ENCODE results near the gene OTX2.

DNA sequence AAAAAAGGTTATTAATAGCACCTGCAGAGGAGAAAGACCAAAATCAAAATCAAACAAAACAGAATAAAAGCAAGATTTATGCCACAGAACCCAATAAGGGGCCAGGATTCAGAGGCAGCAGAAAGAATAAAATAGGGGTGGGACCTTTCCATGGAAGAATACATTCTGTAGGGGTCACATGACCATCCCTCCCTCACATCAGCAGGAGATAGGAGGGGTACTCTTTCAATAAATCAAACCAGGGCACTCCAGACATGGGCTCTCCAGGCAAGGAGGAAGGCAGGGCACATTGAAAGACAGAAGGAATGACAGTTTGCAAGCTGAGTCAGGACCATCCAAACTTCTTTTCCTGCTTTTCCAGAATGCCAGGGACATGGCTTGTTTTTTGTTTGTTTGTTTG is 39.8 kb downstream of the OTX2 start:
- TF ChIP-seq, protein P1, sequence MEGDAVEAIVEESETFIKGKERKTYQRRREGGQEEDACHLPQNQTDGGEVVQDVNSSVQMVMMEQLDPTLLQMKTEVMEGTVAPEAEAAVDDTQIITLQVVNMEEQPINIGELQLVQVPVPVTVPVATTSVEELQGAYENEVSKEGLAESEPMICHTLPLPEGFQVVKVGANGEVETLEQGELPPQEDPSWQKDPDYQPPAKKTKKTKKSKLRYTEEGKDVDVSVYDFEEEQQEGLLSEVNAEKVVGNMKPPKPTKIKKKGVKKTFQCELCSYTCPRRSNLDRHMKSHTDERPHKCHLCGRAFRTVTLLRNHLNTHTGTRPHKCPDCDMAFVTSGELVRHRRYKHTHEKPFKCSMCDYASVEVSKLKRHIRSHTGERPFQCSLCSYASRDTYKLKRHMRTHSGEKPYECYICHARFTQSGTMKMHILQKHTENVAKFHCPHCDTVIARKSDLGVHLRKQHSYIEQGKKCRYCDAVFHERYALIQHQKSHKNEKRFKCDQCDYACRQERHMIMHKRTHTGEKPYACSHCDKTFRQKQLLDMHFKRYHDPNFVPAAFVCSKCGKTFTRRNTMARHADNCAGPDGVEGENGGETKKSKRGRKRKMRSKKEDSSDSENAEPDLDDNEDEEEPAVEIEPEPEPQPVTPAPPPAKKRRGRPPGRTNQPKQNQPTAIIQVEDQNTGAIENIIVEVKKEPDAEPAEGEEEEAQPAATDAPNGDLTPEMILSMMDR (IDR thresholded peaks at IDR 0.05) = no peak
- TF ChIP-seq EP300 (IDR thresholded peaks at IDR 0.05) = no peak

Measured in ovary (tissue), 3 donors.